GM19438 (cell line): ENCODE results near the gene GRK6.

Experiments
- ATAC-seq: cut with Tn5 transposase; IDR thresholded peaks from one replicate; pipeline ENCODE4 v1.9.1; 2021; ENCODE audit warnings: low read depth; ENCODE audit not compliant: unreplicated experiment

GRK6 gene

GRCh38 chr5:177426566-177427210 is at the start of gene GRK6:
Gene GRK6 (plus strand): TSS chr5:177426676. CDS start chr5:177426846, 170 bp downstream.
- ATAC-seq: peak; percentile 1

DNA sequence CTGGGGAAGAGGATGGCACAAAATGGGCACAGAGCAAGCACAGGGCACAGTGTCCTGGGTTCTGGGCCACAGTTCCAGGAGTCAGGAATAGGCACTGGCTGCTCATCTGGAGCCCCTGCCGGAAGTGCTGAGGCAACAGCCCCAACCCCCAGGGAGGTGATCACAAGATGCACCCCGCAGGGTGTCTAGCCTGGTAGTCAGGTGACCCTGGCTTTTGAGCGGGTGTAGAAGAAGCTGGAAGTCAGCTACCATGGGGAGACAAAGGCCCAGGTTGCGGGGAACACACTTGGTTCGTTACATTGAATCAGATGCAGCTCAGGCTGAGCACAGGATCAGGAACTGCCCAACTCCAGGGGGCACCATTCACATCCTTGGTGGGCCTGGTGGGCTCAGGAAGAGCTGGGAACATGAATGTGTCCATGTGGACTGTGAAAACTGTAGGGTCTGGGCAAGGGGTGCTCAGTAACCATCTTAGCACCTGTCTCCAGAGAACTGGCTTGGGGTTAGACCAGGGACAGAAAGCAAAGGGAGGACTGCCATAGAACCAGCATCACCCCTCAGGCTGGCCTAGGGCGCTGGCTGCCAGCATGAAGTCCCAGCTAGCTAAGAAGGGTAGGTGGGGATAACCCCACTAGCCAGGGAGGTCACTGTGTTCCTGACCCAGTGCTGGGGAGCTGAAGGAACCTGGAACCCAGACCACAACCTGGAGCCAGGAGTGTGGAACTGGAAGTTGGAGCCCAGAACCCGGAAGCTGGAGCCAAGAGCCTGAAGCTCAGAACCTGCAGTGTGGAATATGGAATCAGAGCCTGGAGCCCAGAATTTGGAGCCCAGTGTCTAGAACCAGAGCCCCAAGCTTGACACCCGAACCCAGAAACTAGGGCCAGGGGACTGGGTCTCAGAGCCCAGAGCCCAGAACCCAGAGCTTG is 48.4 kb upstream of the GRK6 start:
- ATAC-seq: no peak

- ATAC-seq: peak; percentile 45
These were observed 47.3 kb upstream of the GRK6 start for GRCh38 chr5:177378884-177379883.

GRCh38 chr5:177380805-177381126 is 45.7 kb upstream of the GRK6 start:
- ATAC-seq: no peak

GRCh38 chr5:177382423-177383029 is 44.0 kb upstream of the GRK6 start:
- ATAC-seq: no peak

DNA sequence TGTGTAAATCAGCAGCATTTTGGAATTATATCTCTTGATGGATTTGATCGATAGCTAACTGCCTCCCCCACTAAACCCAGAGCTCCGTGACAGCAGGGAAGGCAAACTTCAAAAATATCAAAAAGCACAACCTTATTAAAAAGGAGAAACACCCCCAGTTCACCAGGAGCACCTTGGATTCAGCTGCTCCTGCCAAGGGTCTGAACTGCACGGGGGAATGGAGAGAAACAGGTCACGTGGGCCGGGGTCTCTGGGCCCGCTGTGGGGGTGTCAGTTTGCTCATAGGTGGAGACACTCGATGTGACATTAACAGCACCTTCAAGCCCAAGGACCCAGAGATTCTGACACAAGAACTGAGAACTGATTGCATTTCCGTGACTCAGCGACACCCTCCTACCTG is 43.3 kb upstream of the GRK6 start:
- ATAC-seq: no peak

DNA sequence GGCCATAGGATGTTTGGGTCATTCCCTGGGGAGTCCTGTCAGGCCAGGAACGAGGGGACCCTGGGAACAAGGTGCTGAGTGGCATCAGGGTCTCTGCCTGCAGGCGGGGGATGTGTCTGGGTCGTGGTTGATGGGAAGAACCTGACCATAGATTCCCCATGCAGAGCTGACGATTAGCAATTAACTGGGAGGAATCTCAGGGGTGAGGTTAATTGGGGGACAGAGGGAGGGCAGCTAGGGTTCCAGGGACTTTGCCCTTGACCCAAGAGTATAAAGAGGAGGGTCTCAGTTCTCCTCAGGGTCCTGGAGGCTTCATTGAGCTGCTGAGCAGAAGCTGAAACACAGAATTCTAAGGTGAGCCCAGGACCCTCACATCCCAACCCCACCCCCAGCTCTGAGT is 42.3 kb upstream of the GRK6 start, which contains the start of gene SLC34A1:
Gene SLC34A1 (plus strand): TSS at position 301 of the 400 bp plus-strand sequence. CDS start 1,308 bp downstream, outside the sequence.
- no peak for ATAC-seq

DNA sequence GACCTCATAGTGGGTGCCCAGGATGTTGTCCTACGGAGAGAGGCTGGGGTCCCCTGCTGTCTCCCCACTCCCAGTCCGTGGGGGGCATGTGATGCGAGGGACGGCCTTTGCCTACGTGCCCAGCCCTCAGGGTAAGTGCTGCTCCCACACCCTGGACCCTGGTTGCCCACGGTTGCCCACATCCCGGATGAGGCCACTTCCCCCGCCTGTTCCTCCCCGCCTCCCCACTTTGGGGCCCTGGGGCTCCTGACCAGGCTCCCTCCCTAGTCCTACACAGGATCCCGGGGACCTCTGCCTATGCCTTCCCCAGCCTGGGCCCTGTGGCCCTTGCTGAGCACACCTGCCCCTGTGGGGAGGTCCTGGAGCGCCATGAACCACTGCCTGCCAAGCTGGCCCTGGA is 40.8 kb upstream of the GRK6 start:
- ATAC-seq: no peak

DNA sequence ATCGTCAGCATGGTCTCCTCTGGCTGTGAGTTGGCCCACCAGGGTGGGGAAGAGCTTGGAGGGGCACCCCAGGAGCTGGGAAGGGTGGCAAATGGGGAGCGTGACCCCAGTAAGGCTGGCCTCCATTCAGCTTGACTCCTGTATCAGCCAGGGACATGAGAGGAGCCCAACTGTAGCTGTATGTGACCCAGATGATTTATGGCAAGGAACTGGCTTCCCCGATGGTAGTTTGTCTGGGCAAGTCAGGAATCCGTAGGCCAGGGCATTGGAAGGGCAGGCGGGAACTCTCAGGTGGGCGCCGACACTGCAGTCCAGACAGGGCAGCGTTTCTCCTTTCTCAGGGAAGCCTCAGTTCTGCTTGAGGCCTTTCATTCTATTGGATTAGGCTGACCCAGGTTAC is 39.9 kb upstream of the GRK6 start:
- no peak for ATAC-seq

GRCh38 chr5:177387405-177387804 is 39.1 kb upstream of the GRK6 start:
- no peak for ATAC-seq

DNA sequence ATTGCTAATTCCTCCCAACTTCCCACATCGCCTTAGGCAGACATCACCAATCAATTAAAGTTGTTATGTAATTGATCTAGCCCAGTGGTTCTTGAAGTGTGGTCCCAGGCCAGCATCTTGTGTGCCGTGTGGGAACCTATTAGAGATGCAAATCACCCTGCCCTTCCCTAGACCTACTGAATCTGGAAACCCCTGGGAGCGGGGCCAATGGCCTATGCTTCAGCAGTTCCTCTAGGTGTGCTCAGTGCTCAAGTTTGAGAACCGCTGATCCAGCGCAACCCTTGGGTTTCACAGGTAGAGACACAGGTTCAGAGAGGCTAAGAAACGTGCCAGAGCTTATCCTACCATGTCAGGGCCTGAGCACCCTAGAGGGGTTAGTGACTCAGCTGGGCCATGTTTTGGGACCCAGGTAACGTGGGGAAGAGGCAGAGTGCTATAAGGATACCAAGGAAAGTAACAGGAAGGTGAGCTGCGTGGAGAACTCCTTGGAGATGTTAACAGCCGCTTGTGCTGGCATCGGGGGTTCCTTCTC is 37.9 kb upstream of the GRK6 start:
- ATAC-seq: no peak

DNA sequence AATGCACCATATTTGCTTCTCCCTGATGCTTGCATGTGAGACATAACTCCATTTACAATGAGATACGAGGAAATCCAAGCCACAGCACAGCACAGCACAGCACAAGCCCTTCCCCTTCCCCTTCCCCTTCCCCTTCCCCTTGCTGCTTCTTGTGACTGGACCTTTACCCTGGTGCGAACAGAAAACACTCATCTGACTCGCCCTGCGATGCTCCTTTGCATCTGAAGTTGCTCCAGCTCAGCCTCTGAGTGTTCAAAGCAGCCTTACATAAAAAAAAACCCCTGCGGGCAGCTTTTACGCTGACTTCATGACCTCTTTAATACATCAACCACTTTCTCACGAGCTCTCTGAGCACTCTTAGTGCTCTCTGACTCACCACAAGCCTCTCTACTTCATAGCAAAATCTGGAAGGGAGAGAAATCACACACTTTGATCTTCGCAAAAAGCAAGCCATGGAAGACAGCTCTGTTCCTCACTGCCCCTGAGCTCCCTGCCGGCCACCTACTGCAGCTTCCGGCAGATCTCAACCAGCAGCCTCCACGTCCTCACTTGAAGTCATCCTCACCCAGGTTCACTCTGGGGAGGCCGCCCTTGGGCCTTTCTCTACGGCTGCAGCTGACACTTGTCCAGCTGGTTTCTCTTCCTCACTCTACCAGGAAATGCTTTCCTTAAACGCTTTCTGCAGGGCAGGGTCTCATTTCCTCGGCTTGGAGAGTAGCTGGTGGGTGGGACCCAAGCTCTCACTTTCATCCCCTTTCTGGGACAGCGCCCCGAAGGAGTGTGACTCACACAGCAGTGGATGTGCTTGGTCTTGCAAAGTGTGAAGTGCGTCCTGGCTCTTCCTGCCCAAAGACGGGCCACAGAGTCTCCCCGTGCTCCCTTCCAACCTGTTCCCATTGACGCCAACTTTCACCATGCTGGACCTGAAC is 37.0 kb upstream of the GRK6 start:
- peak; percentile 59 for ATAC-seq

- no peak for ATAC-seq
These were observed 35.8 kb upstream of the GRK6 start for GRCh38 chr5:177390363-177391300.

DNA sequence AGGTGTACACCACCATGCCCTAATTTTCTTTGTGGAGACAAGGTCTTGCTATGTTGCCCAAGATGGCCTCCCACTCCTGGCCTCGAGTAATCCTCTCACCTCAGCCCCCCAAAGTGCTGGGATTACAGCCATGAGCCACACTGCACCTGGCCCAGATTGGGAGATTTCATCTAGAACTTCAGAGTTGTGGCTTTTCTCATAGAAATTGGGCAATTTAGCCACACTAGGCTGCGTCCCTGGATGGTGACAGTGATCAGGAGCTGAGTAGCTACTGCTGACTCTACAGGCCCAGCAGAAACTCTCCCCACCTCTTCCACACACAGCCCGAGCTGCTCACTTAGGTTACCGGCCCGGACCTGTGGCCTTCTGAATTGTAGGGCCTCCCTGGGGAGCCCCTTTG is 33.7 kb upstream of the GRK6 start:
- no peak for ATAC-seq

DNA sequence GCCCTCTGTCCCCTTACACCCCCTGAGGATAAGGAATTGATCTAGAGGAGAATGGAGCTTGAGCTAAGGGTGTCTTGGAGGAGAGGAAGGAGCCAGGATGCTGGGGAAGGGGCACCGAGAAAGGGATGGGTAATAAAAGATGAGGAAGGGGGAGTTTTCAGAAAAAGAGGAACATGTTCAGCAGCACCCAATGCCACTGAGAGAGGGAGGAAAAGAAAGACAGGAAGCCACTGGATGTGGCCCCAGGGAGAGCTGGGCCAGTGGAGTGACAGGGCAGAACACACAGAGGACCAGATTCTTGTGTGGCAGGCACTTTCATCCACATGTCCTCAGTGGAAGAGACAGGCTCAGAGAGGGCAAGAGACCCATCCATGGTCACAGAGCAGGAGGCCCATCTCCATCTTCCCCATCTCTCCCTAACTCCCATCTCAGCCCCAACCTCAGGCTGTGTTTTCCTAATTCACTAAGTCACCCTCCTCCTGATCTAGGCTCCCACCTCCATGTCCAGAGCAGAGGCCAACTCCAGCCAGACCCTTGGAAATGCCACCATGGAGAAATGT is 33.2 kb upstream of the GRK6 start:
- no peak for ATAC-seq

- ATAC-seq: no peak
These were observed 32.5 kb upstream of the GRK6 start for GRCh38 chr5:177393990-177394389.

DNA sequence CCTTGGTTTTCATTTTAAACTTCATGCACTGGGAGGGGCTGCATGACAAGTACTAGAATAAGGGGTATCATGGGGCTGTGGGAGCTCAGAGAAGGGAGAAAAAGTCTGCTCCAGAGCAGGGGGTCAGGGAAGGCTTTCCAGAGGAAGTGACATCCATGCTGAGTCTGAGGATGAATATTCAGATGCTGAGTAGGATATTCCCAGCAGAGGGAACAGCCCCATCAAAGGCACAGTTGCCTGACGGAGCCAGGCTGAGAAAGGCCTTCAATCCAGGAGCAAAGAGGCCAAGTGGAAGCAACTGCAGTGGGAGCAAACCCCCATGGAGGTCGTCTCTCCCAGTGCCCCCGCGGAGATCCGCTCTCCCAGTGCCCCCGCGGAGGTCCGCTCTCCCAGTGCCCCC is 30.4 kb upstream of the GRK6 start:
- no peak for ATAC-seq

DNA sequence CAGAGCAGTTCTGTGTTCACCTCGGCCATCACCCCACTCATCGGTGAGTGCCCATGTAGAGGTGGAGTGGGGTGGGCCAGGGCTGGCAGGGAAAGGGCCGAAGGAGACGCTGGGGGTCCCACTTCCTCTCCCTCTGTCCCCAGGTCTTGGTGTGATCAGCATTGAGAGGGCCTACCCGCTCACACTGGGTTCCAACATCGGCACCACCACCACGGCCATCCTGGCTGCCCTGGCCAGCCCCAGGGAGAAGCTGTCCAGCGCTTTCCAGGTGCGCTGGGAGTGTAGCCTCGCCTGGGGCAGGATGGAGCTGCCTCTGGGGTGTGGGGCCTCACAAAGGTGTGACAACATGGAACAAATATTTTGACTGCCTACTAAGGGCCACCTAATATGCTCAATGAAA is 29.7 kb upstream of the GRK6 start:
- no peak for ATAC-seq
